ENCODE data around the gene ZNF143. TPM values are rescaled to one million over a fixed set of nuclear protein-coding genes. Genes with fewer than 3 reads are reported as not detected.
A peak's percentile ranks its signal among the peaks of the same experiment; 100 is the strongest.

Gene ZNF143
- total and polyA plus RNA-seq, 2 of the 13 experiments (the other 11 are each of a cell fraction or from before 2014, with no cell fraction given), result 22.4 to 35.6 TPM

DNA sequence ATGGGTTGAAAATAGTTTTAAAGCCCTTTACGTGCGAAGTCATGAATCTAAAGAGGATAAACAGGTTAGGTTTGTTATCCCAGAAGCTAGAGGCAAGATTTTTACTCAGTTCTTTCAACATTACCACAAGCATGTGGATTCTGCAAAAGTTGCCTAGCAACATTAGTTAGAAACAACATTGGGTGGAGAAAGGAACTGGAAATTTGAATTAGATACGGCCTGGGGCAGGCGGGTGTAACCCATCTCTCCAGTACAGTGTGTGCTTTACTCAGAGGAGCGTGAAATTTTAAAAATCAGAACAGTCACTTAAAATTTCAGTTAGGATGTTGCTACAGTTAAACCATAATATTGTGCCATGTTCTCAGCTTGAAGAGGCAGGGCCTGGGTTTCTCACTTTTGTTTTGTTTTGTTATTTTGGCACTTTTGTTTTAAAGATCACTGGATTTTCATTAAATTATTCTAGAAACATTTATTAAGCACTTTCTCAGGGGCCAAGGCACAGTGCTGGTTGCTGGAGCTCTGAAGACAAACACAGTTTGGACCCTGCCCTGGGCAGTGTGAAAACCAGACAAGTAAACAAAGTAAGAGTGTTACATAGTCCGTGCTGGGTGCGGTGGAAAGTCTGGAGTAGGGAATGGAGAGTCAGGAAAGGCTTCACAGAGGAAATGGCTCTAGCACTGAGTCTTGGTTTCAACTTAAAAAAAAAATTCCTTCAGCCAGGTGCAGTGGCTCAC is 108.2 kb downstream of the ZNF143 start (continued):
- no peak for TF ChIP-seq JUND (CRISPR knock-in tag; IDR thresholded peaks at IDR 0.05)
- peak; percentile 78; the same call in 1 of the 2 replicates for TF ChIP-seq KDM4B (CRISPR knock-in tag; IDR thresholded peaks at IDR 0.05)
- TF ChIP-seq, protein P1, sequence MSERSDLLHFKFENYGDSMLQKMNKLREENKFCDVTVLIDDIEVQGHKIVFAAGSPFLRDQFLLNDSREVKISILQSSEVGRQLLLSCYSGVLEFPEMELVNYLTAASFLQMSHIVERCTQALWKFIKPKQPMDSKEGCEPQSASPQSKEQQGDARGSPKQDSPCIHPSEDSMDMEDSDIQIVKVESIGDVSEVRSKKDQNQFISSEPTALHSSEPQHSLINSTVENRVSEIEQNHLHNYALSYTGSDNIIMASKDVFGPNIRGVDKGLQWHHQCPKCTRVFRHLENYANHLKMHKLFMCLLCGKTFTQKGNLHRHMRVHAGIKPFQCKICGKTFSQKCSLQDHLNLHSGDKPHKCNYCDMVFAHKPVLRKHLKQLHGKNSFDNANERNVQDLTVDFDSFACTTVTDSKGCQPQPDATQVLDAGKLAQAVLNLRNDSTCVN (CRISPR knock-in tag; IDR thresholded peaks at IDR 0.05; ENCODE audit: borderline replicate concordance), result peak; percentile 89; the same call in 1 of the 2 replicates
- TF ChIP-seq NCOA5 (CRISPR knock-in tag; IDR thresholded peaks at IDR 0.05), result no peak
- TF ChIP-seq ZNF224 (CRISPR knock-in tag; IDR thresholded peaks at IDR 0.05), result no peak
- peak; percentile 78; the same call in 1 of the 2 replicates for TF ChIP-seq GTF2F1 (IDR thresholded peaks at IDR 0.05; ENCODE audit: low read length)
- TF ChIP-seq LCORL (IDR thresholded peaks at IDR 0.05), result 0 out of 2 replicates have a peak, but pooled peaks have one; percentile 70
- TF ChIP-seq LCORL (CRISPR knock-in tag; IDR thresholded peaks at IDR 0.05), result peak; percentile 53; the same call in 1 of the 2 replicates
- TF ChIP-seq MTF2 (CRISPR knock-in tag; IDR thresholded peaks at IDR 0.05; ENCODE audit: borderline replicate concordance), result no peak
- no peak for TF ChIP-seq ZNF17 (CRISPR knock-in tag; IDR thresholded peaks at IDR 0.05)
- TF ChIP-seq ZBTB25 (CRISPR knock-in tag; IDR thresholded peaks at IDR 0.05), result peak; percentile 84
- TF ChIP-seq FOXK2 (IDR thresholded peaks at IDR 0.05), result peak; percentile 68
- no peak for TF ChIP-seq ZNF138 (CRISPR knock-in tag; IDR thresholded peaks at IDR 0.05; ENCODE audit: low read depth)
- TF ChIP-seq POGZ (CRISPR knock-in tag; IDR thresholded peaks at IDR 0.05), result peak; percentile 75
- TF ChIP-seq ZNF597 (CRISPR knock-in tag; IDR thresholded peaks at IDR 0.05), result no peak
- no peak for TF ChIP-seq ZBTB7B (CRISPR knock-in tag; IDR thresholded peaks at IDR 0.05)
- 0 out of 2 replicates have a peak, but pooled peaks have one; percentile 40 for TF ChIP-seq ZNF703 (CRISPR knock-in tag; IDR thresholded peaks at IDR 0.05; ENCODE audit: borderline replicate concordance)
- no peak for TF ChIP-seq SP1 (IDR thresholded peaks at IDR 0.05)
- peak; percentile 54; the same call in 1 of the 2 replicates for TF ChIP-seq SP1 (CRISPR knock-in tag; IDR thresholded peaks at IDR 0.05)
- no peak for TF ChIP-seq ZNF782 (CRISPR knock-in tag; IDR thresholded peaks at IDR 0.05; ENCODE audit: borderline replicate concordance)
- TF ChIP-seq ZNF230 (CRISPR knock-in tag; IDR thresholded peaks at IDR 0.05), result no peak; the same call in 1 of the 2 replicates
- no peak for TF ChIP-seq SRSF9 (IDR thresholded peaks at IDR 0.05; ENCODE audit: borderline replicate concordance, insufficient read depth, low read depth, low read length, poor library complexity, severe bottlenecking)
- no peak; the same call in 1 of the 2 replicates for TF ChIP-seq ARNTL (CRISPR knock-in tag; IDR thresholded peaks at IDR 0.05)
- TF ChIP-seq DBP (CRISPR knock-in tag; IDR thresholded peaks at IDR 0.05; ENCODE audit: not compliant biosample characterization), result no peak
- TF ChIP-seq, protein P2, sequence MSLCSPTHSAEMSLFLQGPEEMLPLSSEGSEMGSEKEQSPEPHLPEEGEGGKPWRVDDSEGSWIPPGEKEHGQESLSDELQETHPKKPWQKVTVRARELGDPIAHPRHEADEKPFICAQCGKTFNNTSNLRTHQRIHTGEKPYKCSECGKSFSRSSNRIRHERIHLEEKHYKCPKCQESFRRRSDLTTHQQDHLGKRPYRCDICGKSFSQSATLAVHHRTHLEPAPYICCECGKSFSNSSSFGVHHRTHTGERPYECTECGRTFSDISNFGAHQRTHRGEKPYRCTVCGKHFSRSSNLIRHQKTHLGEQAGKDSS (CRISPR knock-in tag; IDR thresholded peaks at IDR 0.05; ENCODE audit: borderline replicate concordance, low read depth), result no peak
- no peak for TF ChIP-seq PCBP2 (optimal IDR thresholded peaks at IDR 0.05; ENCODE audit: low read depth, low read length, poor library complexity, severe bottlenecking)
- no peak for TF ChIP-seq ZNF660 (CRISPR knock-in tag; IDR thresholded peaks at IDR 0.05; ENCODE audit: borderline replicate concordance, low read depth)
